Left kidney (tissue), 2 donors: Measurements from ENCODE around the gene SSBP2. TPM values are rescaled to one million over a fixed set of nuclear protein-coding genes. Genes with fewer than 3 reads are reported as not detected.

ENCODE experiments used
- DNase-seq: peaks from one replicate; pipeline ENCODE4 v3.0.0-alpha.2; 2013
- polyA plus RNA-seq: library from polyadenylated mRNA; unstranded; fragments of 120-200 nt; gene quantifications from one replicate; pipeline ENCODE4 v1.2.1, GENCODE V29; 2013; ENCODE audit not compliant: insufficient read length

SSBP2 gene
- polyA plus RNA-seq, 1 donor, result 98.5 TPM

- DNase-seq, result no peak
These were observed 18.1 kb upstream of the SSBP2 start for GRCh38 chr5:81768935-81769452.

- DNase-seq, result no peak
These were observed 17.0 kb upstream of the SSBP2 start for GRCh38 chr5:81767938-81768337.

GRCh38 chr5:81767097-81767496, 16.2 kb upstream of the SSBP2 start:
- no peak for DNase-seq

GRCh38 chr5:81766611-81767010, 15.7 kb upstream of the SSBP2 start:
- no peak for DNase-seq

GRCh38 chr5:81763294-81763928, 12.5 kb upstream of the SSBP2 start:
- no peak for DNase-seq

GRCh38 chr5:81762853-81763252, 12.0 kb upstream of the SSBP2 start:
- no peak for DNase-seq

GRCh38 chr5:81762401-81762800, 11.5 kb upstream of the SSBP2 start:
- DNase-seq, result no peak

- DNase-seq, result no peak
These were observed 11.1 kb upstream of the SSBP2 start for GRCh38 chr5:81761970-81762369.

- no peak for DNase-seq
These were observed 10.4 kb upstream of the SSBP2 start for GRCh38 chr5:81761270-81761669.

- no peak for DNase-seq
These were observed 9.6 kb upstream of the SSBP2 start for GRCh38 chr5:81760521-81760920.

- no peak for DNase-seq
These were observed 8.7 kb upstream of the SSBP2 start for GRCh38 chr5:81759632-81760005.

GRCh38 chr5:81757404-81757803, 6.5 kb upstream of the SSBP2 start:
- DNase-seq, result no peak

- no peak for DNase-seq
These were observed 5.1 kb upstream of the SSBP2 start for GRCh38 chr5:81756016-81756415.

- no peak for DNase-seq
These were observed 4.4 kb upstream of the SSBP2 start for GRCh38 chr5:81755320-81755719.

- DNase-seq, result no peak
These were observed 3.7 kb upstream of the SSBP2 start for GRCh38 chr5:81754621-81755020.

- DNase-seq, result no peak
These were observed 2.5 kb upstream of the SSBP2 start for GRCh38 chr5:81753429-81753828.

- DNase-seq, result no peak
These were observed 1.7 kb upstream of the SSBP2 start for GRCh38 chr5:81752644-81752963.

GRCh38 chr5:81751836-81752643, 1.1 kb upstream of the SSBP2 start:
- DNase-seq, result no peak

- no peak for DNase-seq
These were observed 439 bp downstream of the SSBP2 start for GRCh38 chr5:81750308-81751008.

GRCh38 chr5:81749561-81750307, 1.2 kb downstream of the SSBP2 start:
- no peak for DNase-seq

GRCh38 chr5:81749192-81749560, 1.7 kb downstream of the SSBP2 start:
- no peak for DNase-seq

- DNase-seq, result no peak
These were observed 2.3 kb downstream of the SSBP2 start for GRCh38 chr5:81748556-81748955.

- DNase-seq, result no peak
These were observed 3.9 kb downstream of the SSBP2 start for GRCh38 chr5:81747030-81747429.
